Fibroblast of skin of back (primary cell): Measurements from ENCODE around the gene TSPEAR.
"Not testable (repeated sequence)": the region's sequence is repeated elsewhere in the genome, so short reads cannot be mapped to it uniquely, and the experiment has no call there.

Experiments used
- DNase-seq: peaks from one replicate; pipeline ENCODE4 v3.0.0-alpha.2; 2013

Gene TSPEAR

DNA sequence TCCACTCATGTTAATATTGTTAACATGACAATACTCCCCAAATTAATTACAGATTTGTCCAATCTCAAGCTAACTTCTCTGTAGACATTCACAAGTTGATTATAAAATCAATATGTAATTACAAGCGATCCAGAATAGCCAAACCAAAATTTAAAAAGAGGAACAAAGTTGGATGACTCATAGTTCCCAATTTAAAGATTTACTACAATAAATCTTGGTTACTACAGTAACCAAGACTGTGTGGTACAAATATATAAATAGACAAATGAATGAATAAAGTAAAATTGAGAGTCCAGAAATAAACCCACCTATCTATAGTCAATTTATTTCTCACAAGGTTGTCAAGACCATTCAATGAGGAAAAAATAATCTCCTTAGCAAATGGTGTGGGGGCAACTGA is 145.0 kb downstream of the TSPEAR start:
- no peak for DNase-seq

- no peak for DNase-seq
These were observed 146.3 kb downstream of the TSPEAR start for GRCh38 chr21:44564886-44565598.

DNA sequence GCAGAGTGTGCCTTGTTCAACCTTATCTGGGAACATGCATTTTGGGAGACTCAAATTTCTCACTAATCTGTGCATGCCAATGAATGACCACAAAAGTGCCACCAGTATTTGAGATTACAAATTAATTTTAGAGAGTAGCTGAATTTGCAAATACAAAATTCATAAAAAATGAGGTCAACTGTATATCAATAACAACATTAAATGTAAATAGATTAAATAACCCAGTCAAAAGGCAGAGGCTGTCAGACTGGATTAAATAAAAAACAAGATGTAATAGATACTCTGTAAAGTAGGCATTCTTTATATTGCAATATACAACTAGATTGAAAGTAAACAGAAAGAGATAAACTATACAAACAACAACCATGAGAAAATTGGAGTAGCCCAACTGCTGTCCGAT is 147.3 kb downstream of the TSPEAR start:
- DNase-seq, result no peak

DNA sequence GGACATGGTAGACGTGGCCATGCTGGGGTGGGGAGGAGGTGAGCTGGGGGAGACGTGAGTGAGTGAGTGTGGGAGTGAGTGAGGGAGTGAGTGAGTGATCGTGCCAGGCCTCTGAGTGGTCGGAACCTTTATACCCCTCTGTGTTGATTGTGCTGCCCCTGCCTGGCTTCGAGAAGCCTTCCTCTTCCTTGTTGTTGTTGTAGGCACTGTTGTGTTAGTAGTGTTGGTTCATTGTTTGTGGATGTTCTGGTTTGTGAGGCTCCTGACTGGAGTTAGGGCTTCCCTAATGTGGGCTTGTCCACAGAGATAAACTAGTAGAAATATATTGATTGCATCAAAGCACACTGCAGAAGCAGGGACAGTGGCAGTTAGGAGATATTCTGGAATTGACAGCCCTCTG is 152.7 kb downstream of the TSPEAR start, which contains the start of gene KRTAP10-3:
Gene KRTAP10-3, minus strand, starts transcription at position 101 of the 400 bp plus-strand sequence. Its CDS starts 80 bp downstream, at position 21.
- DNase-seq, result no peak

DNA sequence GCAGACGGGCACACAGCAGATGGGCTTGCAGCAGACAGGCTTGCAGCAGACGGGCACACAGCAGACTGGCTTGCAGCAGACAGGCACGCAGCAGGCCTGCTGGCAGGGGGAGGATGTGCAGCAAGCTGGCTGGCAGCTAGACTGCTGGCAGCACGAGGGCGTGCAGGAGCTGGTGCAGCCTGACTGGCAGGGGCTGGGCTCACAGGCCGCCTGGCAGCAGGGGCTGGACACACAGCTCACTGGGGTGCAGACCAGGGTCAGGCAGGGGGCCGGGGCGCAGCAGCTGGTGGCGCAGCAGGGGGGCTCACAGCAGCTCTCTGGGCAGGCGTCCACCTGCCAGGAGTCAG is 153.1 kb downstream of the TSPEAR start:
- not testable (repeated sequence) for DNase-seq

- DNase-seq, result no peak
These were observed 153.7 kb downstream of the TSPEAR start for GRCh38 chr21:44557491-44558328.

GRCh38 chr21:44556879-44557278 is 154.5 kb downstream of the TSPEAR start:
- DNase-seq, result no peak

DNA sequence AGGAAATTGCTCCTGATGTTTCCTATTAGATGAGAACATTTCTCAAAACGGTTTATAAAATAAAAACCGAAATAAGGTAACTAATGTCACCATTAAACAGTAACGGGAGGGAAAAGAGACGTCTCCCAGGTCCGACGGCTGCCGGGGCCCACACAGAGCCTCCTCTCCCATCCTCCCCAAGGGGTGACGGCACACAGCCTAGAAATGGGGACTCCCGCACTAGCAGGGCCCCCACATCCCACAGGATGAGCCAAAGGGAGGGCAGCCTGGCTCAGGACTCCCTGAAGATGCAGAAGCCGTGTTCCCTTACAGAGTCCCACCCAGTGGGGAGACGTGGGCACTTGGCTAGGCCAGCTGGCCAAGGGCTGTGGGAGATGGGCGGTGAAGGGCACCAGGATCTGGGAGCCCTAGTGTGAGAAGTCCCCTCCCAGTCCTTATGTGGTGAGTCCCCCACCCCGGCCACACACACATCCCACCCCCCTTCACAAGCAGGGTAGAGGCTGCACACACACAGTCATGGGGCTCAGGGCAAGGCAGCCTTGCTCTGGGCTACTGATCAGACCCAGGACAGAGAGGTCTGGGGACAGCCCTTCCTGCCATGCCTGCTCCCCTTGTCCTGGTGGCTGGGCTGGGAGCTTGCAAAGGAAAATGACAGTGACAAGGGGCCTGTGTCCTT is 156.0 kb downstream of the TSPEAR start:
- DNase-seq, result no peak

DNA sequence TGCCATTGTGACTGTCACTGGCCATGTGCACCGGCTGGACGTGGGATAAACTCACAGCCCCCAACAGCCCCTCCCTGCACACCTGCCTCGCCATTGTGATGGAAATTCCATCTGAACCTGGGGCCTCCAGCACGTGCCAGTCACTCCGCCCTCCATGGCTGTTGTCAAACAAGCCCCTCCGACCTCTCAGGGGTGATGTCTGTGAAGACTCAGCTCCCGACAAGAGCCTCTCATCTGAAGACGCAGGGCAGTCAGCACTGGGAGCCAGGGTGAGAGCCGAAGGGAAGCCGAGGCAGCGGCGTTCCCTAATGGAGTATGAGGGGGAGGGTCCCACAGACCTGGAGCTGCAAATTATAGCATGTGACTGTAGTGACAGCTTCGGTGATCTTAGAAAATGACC is 158.7 kb downstream of the TSPEAR start:
- DNase-seq, result no peak

DNA sequence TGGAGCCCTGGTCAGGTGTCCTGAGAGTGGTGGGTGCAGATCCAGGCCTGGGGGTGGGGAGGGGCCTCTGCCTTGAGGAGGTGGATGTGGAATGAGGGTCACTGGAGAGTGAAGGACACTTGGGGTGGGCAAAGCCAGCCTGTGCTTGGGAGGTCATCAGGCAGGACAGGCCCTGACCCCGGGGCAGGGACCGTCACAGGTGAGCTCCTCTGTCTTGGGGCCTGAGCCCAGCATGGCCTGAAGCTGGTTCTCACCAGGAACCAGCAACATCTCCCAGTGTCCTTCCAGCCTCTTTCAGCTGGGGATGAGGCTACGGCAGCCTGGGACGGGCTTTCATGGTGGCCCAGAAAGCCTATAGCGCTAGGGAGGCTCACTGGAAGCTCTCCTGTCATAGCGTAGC is 159.2 kb downstream of the TSPEAR start:
- no peak for DNase-seq

GRCh38 chr21:44551340-44551961 is 159.9 kb downstream of the TSPEAR start, which contains the start of gene KRTAP10-2:
Gene KRTAP10-2 (minus strand): TSS chr21:44551505. CDS start chr21:44551458, 47 bp downstream.
- no peak for DNase-seq

DNA sequence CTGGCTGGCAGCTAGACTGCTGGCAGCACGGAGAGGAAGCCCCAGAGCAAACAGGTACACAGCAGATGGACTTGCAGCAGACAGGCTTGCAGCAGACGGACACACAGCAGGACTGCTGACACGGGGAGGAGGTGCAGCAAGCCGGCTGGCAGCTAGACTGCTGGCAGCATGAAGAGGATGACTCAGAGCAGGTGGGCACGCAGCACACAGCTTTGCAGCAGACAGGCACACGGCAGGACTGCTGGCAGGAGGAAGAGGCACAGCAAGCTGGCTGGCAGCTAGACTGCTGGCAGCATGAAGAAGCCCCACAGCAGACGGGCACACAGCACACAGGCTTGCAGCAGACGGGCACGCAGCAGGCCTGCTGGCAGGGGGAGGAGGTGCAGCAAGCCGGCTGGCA is 160.6 kb downstream of the TSPEAR start:
- no peak for DNase-seq

DNA sequence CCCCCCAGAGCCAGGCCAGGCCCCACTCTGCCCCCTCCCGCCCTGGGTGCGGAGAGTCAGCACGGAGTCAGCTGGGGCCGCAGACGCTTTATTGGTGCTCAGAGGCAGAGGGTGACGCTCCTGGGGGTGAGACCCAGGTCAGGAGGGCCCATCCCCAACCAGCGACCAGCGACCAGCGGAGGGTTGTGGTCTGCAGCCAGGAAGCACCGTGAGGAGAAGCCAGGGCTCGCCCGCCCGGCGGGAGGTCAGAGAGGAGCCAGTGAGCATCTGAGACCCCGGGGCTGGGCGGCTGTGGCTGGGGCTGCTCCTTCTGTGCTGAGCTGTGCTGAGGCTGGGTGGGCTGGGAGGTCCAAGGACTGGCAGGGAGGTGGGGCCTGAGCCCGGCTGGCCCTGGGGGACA is 161.1 kb downstream of the TSPEAR start:
- DNase-seq, result not testable (repeated sequence)

DNA sequence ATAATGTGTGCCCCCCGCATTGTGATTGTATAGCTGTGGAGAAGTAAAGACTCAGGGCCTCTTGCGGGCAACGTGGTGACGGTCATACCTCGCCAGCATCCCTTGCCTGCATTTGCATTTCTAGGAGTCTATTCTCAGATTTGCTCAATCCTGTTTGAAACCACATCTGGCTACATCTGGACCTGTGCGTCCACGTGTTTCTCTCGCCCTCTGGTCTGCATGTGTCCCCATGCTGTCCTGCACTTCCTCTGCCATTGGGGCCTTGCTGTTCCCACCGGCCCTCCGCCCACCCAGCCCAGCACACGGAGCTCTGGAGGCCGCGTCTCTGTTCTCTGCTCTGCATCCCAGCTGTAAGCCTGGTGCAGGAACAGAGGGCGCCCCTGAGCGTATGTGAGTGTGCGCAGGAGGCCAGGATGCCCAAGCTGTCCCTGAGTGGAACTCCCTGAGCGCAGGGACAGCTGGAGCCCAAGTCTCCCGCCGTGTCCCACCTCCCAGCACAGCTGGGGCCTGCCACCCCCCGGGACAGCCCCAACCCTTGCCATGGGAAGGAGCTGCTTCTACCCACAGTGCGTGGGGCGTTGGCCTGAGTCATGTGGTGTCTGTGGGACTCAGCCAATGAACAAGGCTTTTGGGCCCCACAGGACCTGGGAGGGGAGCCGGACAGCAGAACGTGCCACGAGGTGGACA is 161.7 kb downstream of the TSPEAR start:
- no peak for DNase-seq

GRCh38 chr21:44548922-44549321 is 162.4 kb downstream of the TSPEAR start:
- DNase-seq, result no peak

DNA sequence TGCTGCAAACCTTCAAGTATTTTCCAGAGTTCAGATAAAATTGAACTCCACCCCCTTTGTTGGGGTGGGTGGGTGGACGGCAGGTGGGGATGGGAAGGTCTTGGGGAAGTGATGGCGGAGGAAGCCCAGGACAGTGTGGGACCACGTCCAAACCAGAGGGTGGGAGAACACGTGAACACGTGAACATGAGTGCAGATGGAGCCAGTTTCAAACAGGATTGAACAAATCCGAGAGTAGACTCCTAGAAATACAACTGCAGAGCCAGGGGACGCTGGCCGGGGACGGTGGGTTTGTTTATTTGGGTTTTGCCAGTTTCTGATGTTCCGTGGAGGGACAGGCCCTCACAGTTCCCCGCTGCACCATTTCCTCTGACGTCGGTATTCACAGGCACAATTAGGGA is 163.0 kb downstream of the TSPEAR start:
- no peak for DNase-seq

- no peak for DNase-seq
These were observed 163.6 kb downstream of the TSPEAR start for GRCh38 chr21:44547656-44548331.

- no peak for DNase-seq
These were observed 166.8 kb downstream of the TSPEAR start for GRCh38 chr21:44544566-44544965.

GRCh38 chr21:44542716-44543115 is 168.7 kb downstream of the TSPEAR start:
- no peak for DNase-seq

DNA sequence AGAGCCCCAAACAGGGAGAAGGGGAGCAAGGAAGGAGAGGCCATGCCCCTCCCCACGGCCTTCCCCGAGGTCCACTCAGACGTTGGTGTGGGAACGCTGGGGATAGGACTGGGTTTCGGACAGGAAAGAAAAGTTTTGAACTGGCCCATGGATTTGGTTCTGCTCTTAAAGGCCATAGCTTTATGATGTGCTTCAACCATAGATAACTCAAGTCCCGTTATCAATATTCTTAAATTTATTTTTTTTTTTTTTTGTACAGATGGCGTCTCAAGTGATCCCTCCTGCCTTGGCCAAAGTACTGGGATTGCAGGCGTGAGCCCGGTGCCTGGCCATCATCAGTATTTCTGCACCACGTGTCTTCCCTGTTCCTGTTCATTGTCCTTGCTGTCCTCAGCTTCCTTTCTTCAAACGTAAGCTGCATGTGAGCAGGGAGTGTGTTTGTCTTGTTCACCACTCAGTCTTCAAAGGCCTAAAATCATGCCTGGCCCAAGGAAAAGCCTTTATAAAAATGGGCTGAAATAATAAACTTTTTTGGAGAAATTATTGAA is 170.6 kb downstream of the TSPEAR start:
- DNase-seq, result no peak

GRCh38 chr21:44539991-44540666 is 171.2 kb downstream of the TSPEAR start, which contains the start of gene KRTAP10-1:
Gene KRTAP10-1 (minus strand): TSS chr21:44540195. CDS start chr21:44540150, 45 bp downstream.
- no peak for DNase-seq
